HepG2 (cell line): ENCODE results near the gene TEX53. TPM values are rescaled to one million over a fixed set of nuclear protein-coding genes. Genes with fewer than 3 reads are reported as not detected.
A peak's percentile ranks its signal among the peaks of the same experiment; 100 is the strongest.

Experiments used
- CENPX ChIP-seq: sonication (generic); formaldehyde crosslinking; IDR thresholded peaks from 2 replicates; pipeline ENCODE4 v1.9.0; 2021; ENCODE audit warnings: mild to moderate bottlenecking, missing genetic modification reagents, moderate library complexity
- FOXA1 ChIP-seq, 2 experiments: fragments of 450-650 bp in 1 of 2; sonication (generic) in 1 of 2; formaldehyde crosslinking in 1 of 2; IDR thresholded peaks; 2 replicates each; pipeline versions ENCODE4 v1.4.0 to v1.6.1; 2016 to 2020; ENCODE audit warnings: missing genetic modification reagents in 1 of 2
- NFKB2 ChIP-seq: sonication (generic); formaldehyde crosslinking; IDR thresholded peaks from 2 replicates; pipeline ENCODE4 v1.4.0; 2020; ENCODE audit warnings: missing genetic modification reagents, borderline replicate concordance
- PTBP1 ChIP-seq: fragments of 200-400 bp; formaldehyde crosslinking; IDR thresholded peaks from 2 replicates; pipeline ENCODE4 v1.6.1; 2018; ENCODE audit warnings: low read length, low read depth; ENCODE audit not compliant: poor library complexity, severe bottlenecking
- SP1 ChIP-seq, 2 experiments: fragments of 450-650 bp in 1 of 2; sonication (generic) in 1 of 2; formaldehyde crosslinking in 1 of 2; IDR thresholded peaks; 2 replicates each; pipeline versions ENCODE4 v1.4.0 to v1.6.1; 2016 to 2020; ENCODE audit warnings: missing genetic modification reagents in 1 of 2
- SRSF9 ChIP-seq: fragments of 200-400 bp; formaldehyde crosslinking; IDR thresholded peaks from 2 replicates; pipeline ENCODE4 v1.6.1; 2018; ENCODE audit warnings: borderline replicate concordance, mild to moderate bottlenecking, low read depth, low read length; ENCODE audit not compliant: insufficient read depth, poor library complexity, severe bottlenecking
- ZNF160 ChIP-seq: sonication (generic); formaldehyde crosslinking; IDR thresholded peaks from 2 replicates; pipeline ENCODE4 v1.8.0; 2022; ENCODE audit warnings: mild to moderate bottlenecking, inconsistent platforms, missing genetic modification reagents
- ZNF263 ChIP-seq: sonication (generic); formaldehyde crosslinking; IDR thresholded peaks from 2 replicates; pipeline ENCODE4 v1.4.0; 2020; ENCODE audit warnings: missing genetic modification reagents
- ZNF280D ChIP-seq: sonication (generic); formaldehyde crosslinking; IDR thresholded peaks from 2 replicates; pipeline ENCODE4 v1.5.1; 2020; ENCODE audit warnings: mild to moderate bottlenecking, missing genetic modification reagents
- ZNF34 ChIP-seq: sonication (generic); formaldehyde crosslinking; IDR thresholded peaks from 2 replicates; pipeline ENCODE4 v1.4.0; 2020; ENCODE audit warnings: mild to moderate bottlenecking, missing genetic modification reagents, borderline replicate concordance
- ZNF570 ChIP-seq: sonication (generic); formaldehyde crosslinking; IDR thresholded peaks from 2 replicates; pipeline ENCODE4 v1.4.0; 2020; ENCODE audit warnings: mild to moderate bottlenecking, missing genetic modification reagents, borderline replicate concordance
- ZNF589 ChIP-seq: sonication (generic); formaldehyde crosslinking; conservative IDR thresholded peaks from 2 replicates; pipeline ENCODE4 v1.8.0; 2022; ENCODE audit warnings: mild to moderate bottlenecking, moderate library complexity, missing genetic modification reagents
- ZNF790 ChIP-seq: sonication (generic); formaldehyde crosslinking; IDR thresholded peaks from 2 replicates; pipeline ENCODE4 v1.8.0; 2022; ENCODE audit warnings: missing genetic modification reagents, mild to moderate bottlenecking, borderline replicate concordance
- ZNF891 ChIP-seq: sonication (generic); formaldehyde crosslinking; IDR thresholded peaks from 2 replicates; pipeline ENCODE4 v1.5.0; 2020; ENCODE audit warnings: mild to moderate bottlenecking, missing genetic modification reagents
- polyA plus RNA-seq, 8 experiments: library from polyadenylated mRNA; depleted of rRNA in 3 of 8; stranded (reverse) in 7 of 8; unstranded in 1 of 8; fragments of >200 nt; fragmentation: Illumina TruSeq in 4 of 8; extraction: Trizol in 4 of 8; gene quantifications; 2 replicates each; pipeline versions ENCODE4 v1.2.1 to v1.2.3, GENCODE V29; 2011 to 2016; ENCODE audit warnings: low read depth in 4 of 8, missing spikeins in 1 of 8, mixed read lengths in 1 of 8; ENCODE audit not compliant: insufficient read depth in 1 of 8
- total RNA-seq, 5 experiments: library from RNA; depleted of rRNA; stranded (reverse); fragments of >200 nt; fragmentation: Illumina TruSeq; extraction: Trizol; gene quantifications; 2 replicates each; pipeline ENCODE4 v1.2.3, GENCODE V29; 2016; ENCODE audit warnings: low read depth in 1 of 5
- TF ChIP-seq, protein P1 (sequence below): sonication (generic); formaldehyde crosslinking; IDR thresholded peaks from 2 replicates; pipeline ENCODE4 v1.4.0; 2020; ENCODE audit warnings: missing genetic modification reagents, borderline replicate concordance
- TF ChIP-seq, protein P2 (sequence below): sonication (generic); formaldehyde crosslinking; IDR thresholded peaks from 2 replicates; pipeline ENCODE4 v1.4.0; 2020; ENCODE audit warnings: missing genetic modification reagents, mild to moderate bottlenecking, borderline replicate concordance
- TF ChIP-seq, protein P3 (sequence below): IDR thresholded peaks from 2 replicates; pipeline ENCODE4 v1.6.1; 2012; ENCODE audit warnings: low read depth, low read length, improper control_type of control experiment

The TEX53 gene
- total and polyA plus RNA-seq, 2 of the 13 experiments (the other 11 are each of a cell fraction or from before 2014, with no cell fraction given) = not detected

- no peak for TF ChIP-seq ZNF790 (CRISPR knock-in tag)
- TF ChIP-seq, protein P1, sequence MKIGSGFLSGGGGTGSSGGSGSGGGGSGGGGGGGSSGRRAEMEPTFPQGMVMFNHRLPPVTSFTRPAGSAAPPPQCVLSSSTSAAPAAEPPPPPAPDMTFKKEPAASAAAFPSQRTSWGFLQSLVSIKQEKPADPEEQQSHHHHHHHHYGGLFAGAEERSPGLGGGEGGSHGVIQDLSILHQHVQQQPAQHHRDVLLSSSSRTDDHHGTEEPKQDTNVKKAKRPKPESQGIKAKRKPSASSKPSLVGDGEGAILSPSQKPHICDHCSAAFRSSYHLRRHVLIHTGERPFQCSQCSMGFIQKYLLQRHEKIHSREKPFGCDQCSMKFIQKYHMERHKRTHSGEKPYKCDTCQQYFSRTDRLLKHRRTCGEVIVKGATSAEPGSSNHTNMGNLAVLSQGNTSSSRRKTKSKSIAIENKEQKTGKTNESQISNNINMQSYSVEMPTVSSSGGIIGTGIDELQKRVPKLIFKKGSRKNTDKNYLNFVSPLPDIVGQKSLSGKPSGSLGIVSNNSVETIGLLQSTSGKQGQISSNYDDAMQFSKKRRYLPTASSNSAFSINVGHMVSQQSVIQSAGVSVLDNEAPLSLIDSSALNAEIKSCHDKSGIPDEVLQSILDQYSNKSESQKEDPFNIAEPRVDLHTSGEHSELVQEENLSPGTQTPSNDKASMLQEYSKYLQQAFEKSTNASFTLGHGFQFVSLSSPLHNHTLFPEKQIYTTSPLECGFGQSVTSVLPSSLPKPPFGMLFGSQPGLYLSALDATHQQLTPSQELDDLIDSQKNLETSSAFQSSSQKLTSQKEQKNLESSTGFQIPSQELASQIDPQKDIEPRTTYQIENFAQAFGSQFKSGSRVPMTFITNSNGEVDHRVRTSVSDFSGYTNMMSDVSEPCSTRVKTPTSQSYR (CRISPR knock-in tag) = peak; percentile 27; the same call in 1 of the 2 replicates
- TF ChIP-seq SRSF9 = no peak
- TF ChIP-seq, protein P2, sequence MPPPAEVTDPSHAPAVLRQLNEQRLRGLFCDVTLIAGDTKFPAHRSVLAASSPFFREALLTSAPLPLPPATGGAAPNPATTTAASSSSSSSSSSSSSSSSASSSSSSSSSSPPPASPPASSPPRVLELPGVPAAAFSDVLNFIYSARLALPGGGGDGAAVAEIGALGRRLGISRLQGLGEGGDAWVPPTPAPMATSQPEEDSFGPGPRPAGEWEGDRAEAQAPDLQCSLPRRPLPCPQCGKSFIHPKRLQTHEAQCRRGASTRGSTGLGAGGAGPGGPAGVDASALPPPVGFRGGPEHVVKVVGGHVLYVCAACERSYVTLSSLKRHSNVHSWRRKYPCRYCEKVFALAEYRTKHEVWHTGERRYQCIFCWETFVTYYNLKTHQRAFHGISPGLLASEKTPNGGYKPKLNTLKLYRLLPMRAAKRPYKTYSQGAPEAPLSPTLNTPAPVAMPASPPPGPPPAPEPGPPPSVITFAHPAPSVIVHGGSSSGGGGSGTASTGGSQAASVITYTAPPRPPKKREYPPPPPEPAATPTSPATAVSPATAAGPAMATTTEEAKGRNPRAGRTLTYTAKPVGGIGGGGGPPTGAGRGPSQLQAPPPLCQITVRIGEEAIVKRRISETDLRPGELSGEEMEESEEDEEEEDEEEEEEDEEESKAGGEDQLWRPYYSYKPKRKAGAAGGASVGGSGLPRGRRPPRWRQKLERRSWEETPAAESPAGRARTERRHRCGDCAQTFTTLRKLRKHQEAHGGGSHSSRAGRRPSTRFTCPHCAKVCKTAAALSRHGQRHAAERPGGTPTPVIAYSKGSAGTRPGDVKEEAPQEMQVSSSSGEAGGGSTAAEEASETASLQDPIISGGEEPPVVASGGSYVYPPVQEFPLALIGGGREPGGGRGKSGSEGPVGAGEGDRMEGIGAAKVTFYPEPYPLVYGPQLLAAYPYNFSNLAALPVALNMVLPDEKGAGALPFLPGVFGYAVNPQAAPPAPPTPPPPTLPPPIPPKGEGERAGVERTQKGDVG (CRISPR knock-in tag) = no peak
- TF ChIP-seq FOXA1 (IDR thresholded peaks at IDR 0.05) = no peak
- TF ChIP-seq FOXA1 (CRISPR knock-in tag; IDR thresholded peaks at IDR 0.05) = no peak
- no peak for TF ChIP-seq ZNF280D (CRISPR knock-in tag)
- peak; percentile 46; the same call in 1 of the 2 replicates for TF ChIP-seq ZNF891 (CRISPR knock-in tag)
- no peak for TF ChIP-seq ZNF570 (CRISPR knock-in tag)
- TF ChIP-seq ZNF589 (CRISPR knock-in tag) = no peak
- TF ChIP-seq ZNF263 (CRISPR knock-in tag) = peak; percentile 21; the same call in 1 of the 2 replicates
- TF ChIP-seq ZNF34 (CRISPR knock-in tag) = no peak
- TF ChIP-seq PTBP1 = no peak
- no peak for TF ChIP-seq NFKB2
- TF ChIP-seq, protein P3, sequence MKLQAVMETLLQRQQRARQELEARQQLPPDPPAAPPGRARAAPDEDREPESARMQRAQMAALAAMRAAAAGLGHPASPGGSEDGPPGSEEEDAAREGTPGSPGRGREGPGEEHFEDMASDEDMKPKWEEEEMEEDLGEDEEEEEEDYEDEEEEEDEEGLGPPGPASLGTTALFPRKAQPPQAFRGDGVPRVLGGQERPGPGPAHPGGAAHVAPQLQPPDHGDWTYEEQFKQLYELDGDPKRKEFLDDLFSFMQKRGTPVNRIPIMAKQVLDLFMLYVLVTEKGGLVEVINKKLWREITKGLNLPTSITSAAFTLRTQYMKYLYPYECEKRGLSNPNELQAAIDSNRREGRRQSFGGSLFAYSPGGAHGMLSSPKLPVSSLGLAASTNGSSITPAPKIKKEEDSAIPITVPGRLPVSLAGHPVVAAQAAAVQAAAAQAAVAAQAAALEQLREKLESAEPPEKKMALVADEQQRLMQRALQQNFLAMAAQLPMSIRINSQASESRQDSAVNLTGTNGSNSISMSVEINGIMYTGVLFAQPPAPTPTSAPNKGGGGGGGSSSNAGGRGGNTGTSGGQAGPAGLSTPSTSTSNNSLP = no peak
- TF ChIP-seq CENPX (CRISPR knock-in tag) = no peak
- no peak for TF ChIP-seq ZNF160 (CRISPR knock-in tag)
- TF ChIP-seq SP1 (IDR thresholded peaks at IDR 0.05) = no peak
- no peak for TF ChIP-seq SP1 (CRISPR knock-in tag; IDR thresholded peaks at IDR 0.05)
Measured at GRCh38 chr9:114681594-114682332, 24.2 kb upstream of the TEX53 start, which contains the start of gene TEX48 (continued).
